Breast epithelium (tissue), 4 donors: ENCODE data around the gene FAM163B. TPM values are rescaled to one million over a fixed set of nuclear protein-coding genes. Genes with fewer than 3 reads are reported as not detected.

ENCODE experiments used
- DNase-seq, 2 donors: peaks; one replicate each; pipeline ENCODE4 v3.0.0-alpha.2; 2019; ENCODE audit warnings: low spot score in 2 of 2
- H3K27ac ChIP-seq, 2 donors: fragments of 200-600 bp; sonication (generic) in 1 of 2; one replicate each; pipeline ENCODE4 v1.5.1; 2016 to 2019; ENCODE audit warnings: mild to moderate bottlenecking in 1 of 2
- H3K27me3 ChIP-seq, 2 donors: fragments of 200-600 bp; sonication (generic) in 1 of 2; one replicate each; pipeline versions ENCODE4 v1.5.1 to v1.6.0; 2017 to 2019; ENCODE audit warnings: control low read depth in 1 of 2, mild to moderate bottlenecking in 1 of 2
- H3K36me3 ChIP-seq: fragments of 200-600 bp; one replicate; pipeline ENCODE4 v1.5.1; 2019
- H3K4me1 ChIP-seq, 2 donors: fragments of 200-600 bp; sonication (generic); one replicate each; pipeline ENCODE4 v1.5.1; 2016 to 2019; ENCODE audit warnings: control low read depth in 1 of 2
- H3K4me3 ChIP-seq, 3 donors: fragments of 200-600 bp; sonication (generic); 1 replicate in 2 of 3; 2 replicates in 1 of 3; pipeline ENCODE4 v1.5.1; 2016 to 2019; ENCODE audit warnings: mild to moderate bottlenecking in 3 of 3, moderate library complexity in 2 of 3
- H3K9me3 ChIP-seq, 2 donors: fragments of 200-600 bp; sonication (generic) in 1 of 2; one replicate each; pipeline ENCODE4 v1.5.1; 2016 to 2019; ENCODE audit warnings: control low read depth in 1 of 2
- CTCF ChIP-seq, 3 donors: fragments of 450-650 bp; IDR thresholded peaks; one replicate each; pipeline ENCODE4 v1.5.1; 2016 to 2017; ENCODE audit warnings: antibody characterized with exemption in 3 of 3, mild to moderate bottlenecking in 3 of 3, moderate library complexity in 3 of 3
- POLR2A ChIP-seq: fragments of 450-650 bp; IDR thresholded peaks from one replicate; pipeline ENCODE4 v1.6.1; 2016; ENCODE audit warnings: antibody characterized with exemption, mild to moderate bottlenecking, moderate library complexity
- POLR2AphosphoS5 ChIP-seq, 3 donors: sonication (generic); formaldehyde crosslinking; IDR thresholded peaks; one replicate each; pipeline ENCODE4 v1.6.1; 2017; ENCODE audit warnings: antibody characterized with exemption in 3 of 3
- intact Hi-C: fragments of 100-400 bp; cut with DNase I; formaldehyde crosslinking; loops from one replicate; pipeline ENCODE4 v1.15.1; 2023; ENCODE audit warnings: low total_unique reads
- total RNA-seq, 3 donors: library from RNA; depleted of rRNA; stranded (reverse); fragments of >200 nt; gene quantifications; one replicate each; pipeline ENCODE4 v1.1.0, GENCODE V29; 2016

FAM163B gene
- total RNA-seq, 3 donors from 2014 or later = not detected

- DNase-seq = no peak
- no peak overlapping the region for H3K4me3 ChIP-seq
- no peaks in the 10 kb centered on the region for H3K9me3 ChIP-seq
- no peaks in the 10 kb centered on the region for H3K36me3 ChIP-seq
- H3K27me3 ChIP-seq = peaks cover 0 to 23% of the 10 kb centered on the region in 2 donors
- H3K27ac ChIP-seq = no peak overlapping the region
- intact Hi-C loops = no loop called here
- TF ChIP-seq POLR2A = no peak
- no peak for TF ChIP-seq POLR2AphosphoS5 (IDR thresholded peaks at IDR 0.05)
- no peak for TF ChIP-seq CTCF (IDR thresholded peaks at IDR 0.05)
- no peaks in the 10 kb centered on the region for H3K4me1 ChIP-seq
Observed at GRCh38 chr9:133636902-133637301, 27.7 kb upstream of the FAM163B start.

GRCh38 chr9:133635533-133636531 lies 26.6 kb upstream of the FAM163B start, which contains the start of gene DBH:
TSS of gene DBH (plus strand) at chr9:133636363. CDS start at chr9:133636372, 9 bp downstream.
- no peak for DNase-seq
- Histone ChIP-seq H3K27ac (no peak within 1 kb of the TSS), H3K4me3 (no peak within 1 kb of the TSS), H3K9me3 (no peaks in the 10 kb centered on the region), H3K4me1 (no peaks in the 10 kb centered on the region), H3K36me3 (no peaks in the 10 kb centered on the region), H3K27me3 (peaks cover 0 to 22% of the 10 kb centered on the region in 2 donors)
- intact Hi-C loops = no loop called here
- no peak for TF ChIP-seq POLR2AphosphoS5 (IDR thresholded peaks at IDR 0.05)
- TF ChIP-seq POLR2A = no peak
- TF ChIP-seq CTCF (IDR thresholded peaks at IDR 0.05) = no peak

GRCh38 chr9:133635098-133635497 lies 25.9 kb upstream of the FAM163B start:
- Histone ChIP-seq H3K27me3 (peaks cover 0 to 22% of the 10 kb centered on the region in 2 donors), H3K4me3 (no peak overlapping the region), H3K9me3 (no peaks in the 10 kb centered on the region), H3K27ac (no peak overlapping the region), H3K36me3 (no peaks in the 10 kb centered on the region), H3K4me1 (no peaks in the 10 kb centered on the region)
- intact Hi-C loops = no loop called here
- TF ChIP-seq POLR2A = no peak
- no peak for TF ChIP-seq POLR2AphosphoS5 (IDR thresholded peaks at IDR 0.05)
- TF ChIP-seq CTCF (IDR thresholded peaks at IDR 0.05) = no peak
- no peak for DNase-seq

- H3K9me3 ChIP-seq = no peaks in the 10 kb centered on the region
- peaks cover 0 to 22% of the 10 kb centered on the region in 2 donors for H3K27me3 ChIP-seq
- DNase-seq = no peak
- no peaks in the 10 kb centered on the region for H3K36me3 ChIP-seq
- intact Hi-C loops = loop anchor here (5.0 kb wide), 1 partner anchor 1032 kb away; no protein-coding TSS in a partner anchor
- H3K4me1 ChIP-seq = no peaks in the 10 kb centered on the region
- no peak overlapping the region for H3K27ac ChIP-seq
- TF ChIP-seq POLR2AphosphoS5 (IDR thresholded peaks at IDR 0.05) (no peak), POLR2A (no peak), CTCF (IDR thresholded peaks at IDR 0.05) (no peak)
- no peak overlapping the region for H3K4me3 ChIP-seq
Observed at GRCh38 chr9:133634081-133634691, 25.0 kb upstream of the FAM163B start.
